ENCODE results near the gene CNST.

The CNST gene

DNA sequence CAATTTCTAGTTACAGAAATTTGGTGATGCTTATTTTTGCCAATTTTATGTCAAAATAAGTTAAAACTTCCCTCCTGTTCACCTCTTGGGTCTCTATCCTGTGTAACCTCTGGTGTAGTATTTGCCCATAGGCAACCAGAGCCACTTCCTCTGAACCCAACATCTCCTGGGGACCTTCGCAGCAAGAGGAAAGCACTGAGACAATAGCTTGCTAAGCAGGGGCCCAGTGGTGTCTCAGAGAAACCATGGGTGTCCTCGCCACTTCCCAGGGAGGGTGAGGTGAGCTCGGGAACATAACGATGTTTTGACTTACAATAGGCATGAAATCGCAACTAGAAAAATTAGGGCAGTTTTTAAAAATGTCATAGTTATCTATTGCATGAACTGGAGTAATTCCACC, 101.5 kb downstream of the CNST start:
- POLR2A ChIA-PET, result no interaction called here
- TF ChIP-seq, protein P1, sequence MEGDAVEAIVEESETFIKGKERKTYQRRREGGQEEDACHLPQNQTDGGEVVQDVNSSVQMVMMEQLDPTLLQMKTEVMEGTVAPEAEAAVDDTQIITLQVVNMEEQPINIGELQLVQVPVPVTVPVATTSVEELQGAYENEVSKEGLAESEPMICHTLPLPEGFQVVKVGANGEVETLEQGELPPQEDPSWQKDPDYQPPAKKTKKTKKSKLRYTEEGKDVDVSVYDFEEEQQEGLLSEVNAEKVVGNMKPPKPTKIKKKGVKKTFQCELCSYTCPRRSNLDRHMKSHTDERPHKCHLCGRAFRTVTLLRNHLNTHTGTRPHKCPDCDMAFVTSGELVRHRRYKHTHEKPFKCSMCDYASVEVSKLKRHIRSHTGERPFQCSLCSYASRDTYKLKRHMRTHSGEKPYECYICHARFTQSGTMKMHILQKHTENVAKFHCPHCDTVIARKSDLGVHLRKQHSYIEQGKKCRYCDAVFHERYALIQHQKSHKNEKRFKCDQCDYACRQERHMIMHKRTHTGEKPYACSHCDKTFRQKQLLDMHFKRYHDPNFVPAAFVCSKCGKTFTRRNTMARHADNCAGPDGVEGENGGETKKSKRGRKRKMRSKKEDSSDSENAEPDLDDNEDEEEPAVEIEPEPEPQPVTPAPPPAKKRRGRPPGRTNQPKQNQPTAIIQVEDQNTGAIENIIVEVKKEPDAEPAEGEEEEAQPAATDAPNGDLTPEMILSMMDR (IDR thresholded peaks at IDR 0.05; ENCODE audit: control extremely low read depth, extremely low read depth, low read depth, missing control alignments), result no peak
- CTCF ChIA-PET, result interaction anchor here (1.0 to 1.8 kb wide), 3 partner anchors 8 to 303 kb away, joined by 3 to 5 read pairs (median 5); no protein-coding TSS in a partner anchor
- no peak for DNase-seq (ENCODE audit: extremely low spot score)

DNA sequence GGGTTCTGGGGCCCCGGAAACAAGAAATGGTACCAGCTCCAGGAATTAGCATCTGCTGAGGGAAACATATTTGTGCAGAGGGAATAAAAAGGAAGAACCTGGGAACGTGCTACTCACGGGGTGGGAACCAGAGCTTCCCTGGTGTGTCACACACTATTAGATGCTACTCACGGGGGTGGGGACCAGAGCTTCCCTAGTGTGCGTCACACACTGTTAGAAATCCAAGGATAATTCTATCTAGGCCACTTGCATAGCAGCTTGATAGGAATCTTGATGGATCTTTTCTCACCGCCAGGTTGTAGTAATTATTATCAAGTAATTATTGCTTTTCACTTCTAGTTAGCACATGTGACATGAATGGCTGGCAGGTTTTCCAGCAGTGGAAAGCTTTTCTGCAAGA, 103.4 kb downstream of the CNST start:
- ChIA-PET CTCF (interaction anchor here (0.8 to 2.2 kb wide), 4 partner anchors 11 to 20 kb away, joined by 3 to 8 read pairs (median 4); no protein-coding TSS in a partner anchor), POLR2A (no interaction called here)
- DNase-seq (ENCODE audit: extremely low spot score), result no peak
- TF ChIP-seq, protein P1 (IDR thresholded peaks at IDR 0.05; ENCODE audit: control extremely low read depth, extremely low read depth, low read depth, missing control alignments), result no peak

DNA sequence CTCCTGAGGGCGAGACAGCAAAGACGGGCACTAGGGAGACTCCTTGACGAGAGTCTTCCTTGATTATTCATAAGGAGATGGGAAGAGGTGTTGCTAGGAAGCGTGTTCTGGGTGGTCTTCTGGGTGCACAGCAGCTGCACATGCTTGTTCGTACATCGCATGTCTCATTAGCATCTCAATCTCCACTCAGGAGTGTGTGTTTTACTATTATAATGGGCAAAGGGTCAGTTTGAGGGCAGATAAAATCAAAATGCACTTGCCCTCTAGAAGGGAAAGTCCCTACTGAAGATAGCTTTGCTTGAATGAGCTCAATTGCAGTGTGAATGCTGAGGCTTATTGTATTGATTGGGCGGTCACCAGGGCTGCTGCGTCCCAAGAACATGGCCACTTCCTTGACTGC, 107.8 kb downstream of the CNST start:
- CTCF ChIA-PET, result interaction anchor here (0.9 to 3.2 kb wide), 4 partner anchors 12 to 45 kb away, joined by 3 to 13 read pairs (median 4); no protein-coding TSS in a partner anchor
- POLR2A ChIA-PET, result no interaction called here
- DNase-seq (ENCODE audit: extremely low spot score), result no peak
- TF ChIP-seq, protein P1 (IDR thresholded peaks at IDR 0.05; ENCODE audit: control extremely low read depth, extremely low read depth, low read depth, missing control alignments), result no peak

DNA sequence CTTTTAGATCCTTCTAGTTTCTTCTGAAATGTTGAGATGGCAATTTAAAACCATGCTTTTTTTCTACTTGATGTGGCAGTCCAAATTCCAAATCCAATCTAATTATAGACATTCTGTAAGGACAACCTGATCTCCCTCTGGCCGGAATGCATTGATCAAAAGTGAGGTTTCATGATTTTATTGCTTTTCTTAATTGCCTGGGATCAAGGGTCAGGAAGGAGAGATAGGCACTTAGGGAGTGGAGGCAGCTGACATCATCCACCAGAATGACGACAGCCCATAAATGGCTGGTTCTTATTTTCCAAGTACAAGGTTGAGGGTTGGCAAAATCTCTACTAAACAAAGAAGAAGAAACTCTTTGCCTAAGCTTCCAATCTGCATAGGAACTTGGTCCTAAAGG, 111.6 kb downstream of the CNST start:
- POLR2A ChIA-PET, result no interaction called here
- TF ChIP-seq, protein P1 (IDR thresholded peaks at IDR 0.05; ENCODE audit: control extremely low read depth, extremely low read depth, low read depth, missing control alignments), result no peak
- no peak for DNase-seq (ENCODE audit: extremely low spot score)
- CTCF ChIA-PET, result interaction anchor here (2.0 kb wide), 1 partner anchor 12 kb away, joined by 6 read pairs; no protein-coding TSS in a partner anchor

DNA sequence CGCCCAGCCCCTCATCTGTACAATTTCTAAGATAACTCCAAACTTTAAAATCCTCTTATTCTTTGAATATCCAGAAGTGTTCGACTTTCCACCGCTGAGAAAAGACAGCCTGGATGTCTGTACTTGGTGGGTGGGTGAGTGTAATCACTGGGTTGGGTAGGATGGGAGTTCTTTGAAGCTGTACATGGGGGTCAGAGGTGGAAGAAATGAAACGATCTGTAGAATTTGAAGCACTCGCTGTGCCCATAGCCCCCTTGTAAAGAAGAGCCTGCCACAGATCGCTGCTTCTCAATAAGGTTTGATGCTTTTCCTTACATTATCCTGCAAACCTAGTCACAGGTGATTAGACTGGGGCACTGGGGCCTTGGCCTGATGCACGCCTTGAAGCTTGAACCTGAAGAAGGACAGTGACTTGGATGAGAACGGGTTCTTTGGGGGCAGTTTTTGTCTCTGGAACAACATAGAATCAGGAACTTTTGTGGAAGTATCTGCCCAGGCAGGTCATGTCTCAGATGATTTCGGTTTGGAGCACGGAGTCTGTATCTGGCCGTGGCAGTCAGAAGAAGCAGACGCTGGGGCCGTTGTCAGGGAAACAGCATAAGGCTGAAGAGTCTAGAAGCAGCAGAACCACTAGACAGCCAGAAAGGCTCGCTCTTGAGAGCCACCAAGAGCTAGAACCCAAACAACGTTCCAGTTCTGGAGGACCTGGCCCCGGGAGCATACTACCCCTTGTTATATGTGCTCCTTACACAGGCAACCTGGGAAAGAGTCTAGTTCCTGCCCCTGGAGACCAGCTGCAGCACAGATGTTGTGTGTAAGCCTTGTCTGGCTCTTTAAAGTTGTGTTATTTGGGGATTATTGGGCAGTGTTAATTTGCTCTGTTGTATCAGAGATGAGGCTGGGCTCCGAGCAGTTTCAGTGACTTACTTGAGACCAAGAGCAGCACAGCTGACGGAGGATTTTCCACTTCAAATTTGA, 112.8 kb downstream of the CNST start:
- CTCF ChIA-PET, result interaction anchor here (0.7 to 3.5 kb wide), 3 partner anchors 10 to 17 kb away, joined by 3 to 21 read pairs (median 5); no protein-coding TSS in a partner anchor
- DNase-seq (ENCODE audit: extremely low spot score), result no peak
- POLR2A ChIA-PET, result no interaction called here
- TF ChIP-seq, protein P1 (IDR thresholded peaks at IDR 0.05; ENCODE audit: control extremely low read depth, extremely low read depth, low read depth, missing control alignments), result no peak

DNA sequence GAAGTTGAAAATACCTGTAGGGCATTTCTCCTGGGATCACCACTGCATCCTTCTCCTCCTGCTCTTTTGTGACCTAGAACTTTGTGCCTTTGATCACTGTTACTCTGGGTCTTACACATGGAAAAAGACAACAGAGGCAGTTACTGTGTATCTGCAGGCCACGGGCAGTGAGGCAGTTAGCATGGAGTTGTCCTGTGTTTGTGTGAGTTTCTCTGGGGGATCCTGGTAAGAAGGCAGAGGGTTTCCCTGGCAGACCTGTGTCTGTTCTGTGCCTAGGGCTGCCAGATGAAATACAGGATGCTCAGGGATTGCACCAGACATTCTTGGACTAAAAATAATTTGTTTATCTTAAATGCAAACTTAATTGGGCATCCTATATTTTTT, 113.5 kb downstream of the CNST start:
- TF ChIP-seq, protein P1 (IDR thresholded peaks at IDR 0.05; ENCODE audit: control extremely low read depth, extremely low read depth, low read depth, missing control alignments), result no peak
- CTCF ChIA-PET, result interaction anchor here (2.2 to 3.5 kb wide), 3 partner anchors 10 to 14 kb away, joined by 5 to 21 read pairs (median 6); no protein-coding TSS in a partner anchor
- POLR2A ChIA-PET, result no interaction called here
- DNase-seq (ENCODE audit: extremely low spot score), result no peak

Measured in GM10248 (cell line).